ENCODE measurements around the gene MITF. TPM values are rescaled to one million over a fixed set of nuclear protein-coding genes. Genes with fewer than 3 reads are reported as not detected.

MITF gene
- total RNA-seq, 2 experiments from 2014 or later, result 0.15 TPM; not detected in 1

DNA sequence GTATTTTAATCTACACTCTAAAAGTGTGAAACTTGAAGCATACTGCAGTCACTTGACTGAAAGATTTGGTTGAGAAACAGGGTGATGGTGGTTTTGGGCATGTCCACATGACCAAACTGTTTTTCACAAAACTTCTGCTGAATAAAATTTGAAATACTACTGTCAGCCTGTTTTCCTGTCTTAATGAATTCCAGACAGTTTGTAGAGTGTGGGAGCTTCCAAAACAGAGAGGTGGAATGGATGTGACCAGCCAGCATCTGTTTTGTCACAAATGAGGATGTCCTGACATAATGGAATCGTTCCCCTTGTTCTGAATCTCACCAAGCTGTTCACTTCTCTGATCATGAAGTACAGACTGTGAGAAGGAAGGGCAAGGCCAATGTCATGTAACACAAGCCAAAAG lies 11.8 kb downstream of the MITF start:
- ChIA-PET CTCF (interaction anchor here (0.7 kb wide), 1 partner anchor 520 kb away, joined by 5 read pairs; no protein-coding TSS in a partner anchor), POLR2A (no interaction called here)

DNA sequence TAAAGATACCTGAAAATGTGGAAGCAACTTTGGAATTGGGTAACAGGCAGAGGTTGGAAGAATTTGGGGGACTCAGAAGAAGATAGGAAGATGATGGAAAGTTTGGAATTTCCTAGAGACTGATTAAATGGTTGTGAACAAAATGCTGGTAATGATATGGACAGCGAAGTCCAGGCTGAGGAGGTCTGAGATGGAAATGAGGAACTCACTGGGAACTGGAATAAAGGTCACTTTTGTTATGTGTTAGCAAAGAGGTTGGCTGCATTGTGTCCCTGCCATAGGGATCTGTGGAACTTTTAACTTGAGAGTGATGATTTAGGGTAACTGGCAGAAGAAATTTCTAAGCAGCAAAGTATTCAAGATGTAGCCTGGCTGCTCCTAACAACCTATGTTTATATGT lies 13.0 kb downstream of the MITF start:
- CTCF ChIA-PET, result no interaction called here
- POLR2A ChIA-PET, result no interaction called here

DNA sequence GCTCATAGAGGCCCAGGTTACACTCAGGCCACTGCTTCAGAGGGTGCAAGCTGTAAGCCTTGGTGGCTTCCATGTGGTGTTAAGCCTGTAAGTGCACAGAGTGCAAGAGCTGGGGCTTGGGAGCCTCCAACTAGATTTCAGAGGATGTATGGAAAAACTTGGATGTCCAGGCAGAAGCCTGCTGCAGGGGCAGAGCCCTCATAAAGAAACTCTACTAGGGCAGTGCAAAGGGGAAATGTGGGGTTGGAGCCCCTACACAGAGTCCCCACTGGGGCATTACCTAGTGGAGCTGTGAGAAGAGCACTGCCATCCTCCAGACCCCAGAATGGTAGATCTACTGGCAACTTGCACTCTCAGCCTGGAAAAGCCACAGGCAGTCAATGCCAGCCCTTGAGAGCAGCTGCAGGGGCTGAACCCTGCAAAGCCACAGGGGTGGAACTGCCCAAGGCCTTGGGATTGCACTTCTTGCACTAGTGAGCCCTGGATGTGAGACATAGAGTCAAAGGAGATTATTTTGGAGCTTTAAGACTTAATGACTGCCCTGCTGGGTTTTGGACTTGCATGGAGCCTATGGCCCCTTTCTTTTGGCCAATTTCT lies 14.0 kb downstream of the MITF start:
- ChIA-PET POLR2A (no interaction called here), CTCF (no interaction called here)

DNA sequence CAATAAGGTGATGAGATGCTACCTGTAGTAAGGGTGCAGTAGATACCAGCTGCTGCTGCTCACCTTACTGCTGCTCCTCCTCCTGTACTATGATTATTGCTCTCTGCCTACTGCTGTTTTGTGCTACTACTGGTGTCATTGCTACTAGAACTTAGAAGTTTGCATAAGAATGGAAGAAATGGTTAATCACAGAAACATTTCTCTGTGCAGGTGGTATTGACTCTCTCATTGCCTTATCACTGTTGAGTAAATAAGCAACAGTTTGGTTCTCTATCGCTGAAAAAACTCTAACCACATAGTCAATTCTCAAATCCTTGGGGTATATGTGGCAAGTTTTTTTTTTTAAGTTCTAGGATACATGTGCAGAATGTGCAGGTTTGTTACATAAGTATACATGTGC lies 16.5 kb downstream of the MITF start:
- POLR2A ChIA-PET, result no interaction called here
- CTCF ChIA-PET, result no interaction called here

DNA sequence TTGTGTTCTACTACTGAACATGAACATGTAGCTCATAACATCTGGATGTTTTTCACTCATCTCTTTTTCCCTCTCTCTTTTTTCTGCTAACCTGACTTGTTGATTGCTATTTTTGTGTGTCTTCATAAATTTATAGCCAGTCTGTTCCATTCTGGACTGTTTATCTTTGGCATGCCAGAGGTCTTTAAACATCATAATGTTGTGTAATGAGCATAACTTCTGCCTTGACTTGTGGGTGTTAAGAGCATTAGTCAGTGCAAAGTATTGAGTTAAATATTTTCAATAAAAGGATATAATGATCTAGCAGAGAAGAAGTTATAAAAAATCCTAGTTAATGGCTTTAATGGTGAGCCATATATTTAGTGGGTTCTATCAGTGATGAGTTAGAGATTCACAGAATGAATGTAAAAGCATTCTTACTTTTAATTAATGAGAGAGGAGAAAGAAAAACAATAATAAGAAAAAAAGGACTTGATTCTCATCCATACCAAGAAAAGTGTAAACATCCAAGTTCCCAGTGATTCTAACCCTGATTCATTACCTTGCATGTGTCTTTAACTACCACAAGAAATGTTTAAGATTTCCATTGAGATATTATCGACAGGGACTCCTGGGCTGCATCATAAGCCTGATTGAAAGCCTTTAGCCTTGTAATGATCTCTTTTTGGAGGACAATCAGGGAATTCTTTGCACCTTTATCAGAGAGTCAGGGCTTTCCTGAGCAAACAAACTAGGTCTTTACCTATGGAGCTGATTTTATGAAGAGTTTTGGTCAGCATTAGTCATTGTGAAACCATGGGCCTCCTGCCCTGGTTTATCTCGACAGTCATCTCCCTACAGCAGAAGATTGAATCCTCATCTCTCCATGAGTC lies 22.9 kb downstream of the MITF start:
- POLR2A ChIA-PET, result no interaction called here
- CTCF ChIA-PET, result no interaction called here

DNA sequence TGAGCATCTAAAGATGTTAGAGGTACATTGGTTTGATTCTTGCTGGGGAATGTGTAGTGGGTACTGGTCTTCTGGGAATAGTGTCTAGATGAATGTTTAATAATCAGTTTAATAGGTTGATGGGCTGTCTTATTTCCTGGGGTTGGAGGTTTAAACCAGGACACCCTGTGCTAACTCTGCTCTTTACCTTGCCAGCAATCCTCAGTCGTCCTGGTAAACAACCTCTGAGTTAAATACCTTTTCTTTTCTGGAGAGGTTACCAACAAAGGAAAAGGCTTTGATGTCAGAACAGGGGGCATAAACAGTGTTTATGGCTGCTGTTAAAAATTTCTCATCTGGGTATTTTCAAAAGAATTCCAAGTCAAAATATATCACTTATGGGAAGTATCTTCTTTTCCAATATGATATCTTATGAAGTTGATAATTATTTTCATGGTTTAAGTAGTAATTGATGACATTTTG lies 23.5 kb downstream of the MITF start:
- POLR2A ChIA-PET, result no interaction called here
- CTCF ChIA-PET, result no interaction called here

DNA sequence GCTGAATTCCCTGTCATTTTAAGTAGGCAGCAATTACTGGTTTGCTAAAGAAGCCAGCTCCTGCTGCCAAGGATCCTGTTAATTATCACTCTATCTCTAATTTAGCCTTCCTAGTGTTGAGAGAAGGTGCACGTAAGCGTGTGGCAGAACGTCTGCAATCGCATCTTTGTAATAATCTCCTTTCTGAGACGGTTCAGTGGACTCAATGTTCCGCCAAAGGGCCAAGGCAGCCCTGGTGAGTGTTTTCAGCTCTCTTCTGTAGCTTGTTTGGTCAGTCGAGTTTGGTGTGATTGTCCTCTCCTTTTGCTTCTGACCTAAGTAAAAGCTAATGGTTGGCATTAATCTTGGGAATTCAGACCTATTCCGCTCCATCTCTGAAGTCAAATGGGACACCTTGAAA lies 24.2 kb downstream of the MITF start:
- ChIA-PET POLR2A (no interaction called here), CTCF (no interaction called here)

DNA sequence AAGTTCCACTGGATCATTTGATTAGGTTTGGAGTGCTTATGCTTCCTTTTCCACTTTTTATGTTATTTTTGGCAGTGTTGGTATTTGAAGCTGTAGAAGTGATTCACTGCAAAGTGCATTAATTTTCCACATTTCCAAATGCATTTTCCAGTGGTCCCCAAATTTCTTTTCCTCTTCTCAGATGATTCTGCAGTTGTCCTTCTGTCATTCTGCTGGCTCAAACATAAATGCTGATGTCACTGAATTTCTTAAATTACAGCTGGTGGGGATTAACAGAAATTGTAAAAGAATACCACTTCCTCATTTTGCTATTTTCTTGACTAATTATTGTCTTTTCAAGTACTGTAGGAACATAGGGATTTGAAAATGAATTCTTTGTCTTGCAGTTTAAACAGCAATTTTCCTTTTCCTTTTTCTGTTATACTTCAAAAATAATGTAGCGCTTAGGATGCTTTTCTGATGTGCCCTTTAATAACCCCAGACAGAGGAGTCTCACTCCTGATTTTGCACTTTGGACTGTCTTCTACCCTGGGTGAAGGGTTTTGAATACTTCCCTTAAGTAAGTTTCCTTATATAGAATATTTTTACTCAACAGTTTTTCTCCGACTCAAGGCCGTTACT lies 25.0 kb downstream of the MITF start:
- ChIA-PET POLR2A (no interaction called here), CTCF (no interaction called here)

DNA sequence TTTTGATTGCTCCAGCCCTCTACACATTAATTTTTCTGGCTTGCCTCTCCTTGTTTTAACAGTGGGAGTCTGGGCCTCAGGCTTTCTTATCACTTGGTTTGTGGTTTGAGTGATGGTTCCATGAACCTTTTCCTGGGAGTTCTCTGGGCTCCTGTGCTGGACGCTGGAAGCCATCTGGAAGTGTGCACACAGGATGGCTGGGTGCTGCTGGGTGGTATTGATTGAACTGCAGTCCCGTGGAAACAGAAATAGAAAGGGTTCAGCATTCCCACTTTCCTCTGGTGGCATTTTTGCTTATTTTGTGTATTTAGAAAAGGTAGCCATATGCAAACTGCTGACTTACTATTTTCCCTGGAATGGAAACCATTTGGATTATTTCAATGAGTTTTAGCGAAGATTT lies 25.6 kb downstream of the MITF start:
- CTCF ChIA-PET, result no interaction called here

DNA sequence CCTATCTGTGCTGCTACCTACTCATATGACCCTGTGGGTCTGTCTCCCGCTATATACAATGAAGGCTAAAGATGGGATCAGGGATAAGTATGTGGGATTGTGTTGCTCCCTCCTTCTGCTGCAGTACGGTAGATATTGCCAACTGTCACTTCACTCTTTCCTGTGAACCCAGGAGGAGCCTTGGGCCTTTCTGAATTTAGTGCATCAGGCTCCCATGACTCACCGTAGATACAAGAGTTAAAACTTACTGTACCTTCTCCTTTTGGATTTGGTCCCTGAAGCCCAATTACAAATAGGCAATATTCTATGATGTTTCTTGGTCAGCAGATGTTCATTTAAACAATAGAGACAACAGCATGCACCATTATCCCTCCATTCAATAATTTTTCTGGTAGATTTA lies 27.4 kb downstream of the MITF start:
- ChIA-PET CTCF (no interaction called here), POLR2A (no interaction called here)

More for the DNA sequence above, 25.6 kb downstream of the MITF start:
- POLR2A ChIA-PET, result no interaction called here

DNA sequence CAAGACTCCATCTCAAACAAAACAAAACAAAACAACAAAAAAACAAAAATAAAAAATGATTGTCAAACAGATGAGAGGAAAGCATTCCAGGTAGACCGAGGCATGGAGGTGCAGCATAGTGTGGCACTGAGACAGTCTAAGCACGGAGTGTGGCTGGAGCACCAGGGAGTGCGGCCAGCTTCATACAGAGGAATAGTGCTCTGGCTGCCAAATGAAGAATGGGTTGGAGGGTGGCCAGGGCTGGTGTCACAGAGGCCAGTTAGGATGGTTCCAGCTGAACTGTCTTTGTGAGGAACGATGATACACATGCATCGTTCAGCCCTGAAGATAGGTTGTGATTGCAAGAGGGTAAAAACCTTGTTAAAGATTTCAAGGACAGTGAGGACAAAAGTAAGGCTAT lies 28.3 kb downstream of the MITF start:
- CTCF ChIA-PET, result no interaction called here

DNA sequence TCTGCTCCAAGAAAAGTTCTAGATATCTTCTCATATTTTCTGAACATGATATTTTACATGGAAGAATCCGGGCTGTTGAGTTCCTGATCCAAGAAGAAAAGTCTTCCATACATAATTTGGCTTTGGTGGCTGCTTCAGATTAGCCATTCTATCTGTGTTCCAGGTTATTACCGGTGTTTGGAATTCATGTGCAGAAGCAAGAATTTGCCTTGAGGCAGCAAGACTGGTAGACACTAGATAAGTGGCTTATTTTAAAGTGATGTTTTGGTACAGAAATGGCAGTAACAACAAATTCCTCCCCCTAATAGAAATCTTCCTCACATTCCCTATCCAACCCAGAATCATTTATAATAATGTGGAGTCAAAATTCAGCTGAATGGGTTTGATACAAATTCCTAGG lies 29.2 kb downstream of the MITF start:
- CTCF ChIA-PET, result no interaction called here
- POLR2A ChIA-PET, result no interaction called here

More for the DNA sequence above, 28.3 kb downstream of the MITF start:
- POLR2A ChIA-PET, result no interaction called here

DNA sequence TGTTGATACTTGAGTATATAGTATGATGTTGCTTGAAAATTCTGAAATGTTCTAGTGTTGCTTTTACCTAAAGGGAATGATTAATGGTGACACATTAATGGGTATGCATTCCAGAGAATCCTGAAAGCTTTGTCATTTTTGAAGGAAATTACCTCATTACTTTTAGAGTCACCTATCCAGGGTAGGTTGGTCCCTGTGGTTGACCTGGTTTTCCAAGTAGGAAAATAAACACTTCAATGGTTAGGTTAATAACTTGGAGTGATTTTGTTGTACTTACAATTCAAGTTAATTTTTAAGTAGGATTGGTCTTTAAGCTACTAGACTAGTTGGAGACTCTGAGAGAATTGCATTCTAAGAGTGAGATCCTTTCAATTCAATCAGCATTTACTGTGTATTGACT lies 31.0 kb downstream of the MITF start:
- ChIA-PET POLR2A (no interaction called here), CTCF (no interaction called here)

DNA sequence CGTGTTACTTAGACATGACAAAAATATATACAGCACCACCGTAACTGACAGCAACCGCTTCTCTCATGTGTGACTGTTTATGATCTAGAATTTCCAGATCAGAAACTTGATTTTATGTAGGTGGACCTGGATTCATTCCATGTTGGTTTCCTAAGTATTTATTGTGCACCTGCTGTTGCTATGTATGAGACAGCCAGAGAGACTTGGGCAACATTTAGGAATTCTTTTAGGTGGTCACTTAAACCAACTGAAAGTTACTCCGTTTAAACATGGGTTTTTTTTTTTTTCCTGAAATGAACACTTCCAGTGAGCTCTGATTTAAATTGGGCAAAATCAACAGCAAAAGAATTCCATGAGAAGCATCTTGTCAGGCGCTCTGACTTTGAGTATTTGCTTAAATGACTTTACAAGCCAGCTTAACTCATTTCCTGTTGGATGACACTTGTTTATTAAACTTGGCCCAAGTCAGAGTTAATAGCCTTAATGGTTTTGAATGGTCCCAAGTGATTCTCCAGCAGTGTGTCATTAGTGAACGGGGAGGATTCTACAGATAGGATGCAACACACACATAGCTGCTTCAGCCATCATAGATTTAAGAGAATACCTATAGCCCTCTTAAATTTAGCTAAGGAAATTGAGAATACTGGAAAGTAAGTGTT lies 31.8 kb downstream of the MITF start:
- CTCF ChIA-PET, result no interaction called here

DNA sequence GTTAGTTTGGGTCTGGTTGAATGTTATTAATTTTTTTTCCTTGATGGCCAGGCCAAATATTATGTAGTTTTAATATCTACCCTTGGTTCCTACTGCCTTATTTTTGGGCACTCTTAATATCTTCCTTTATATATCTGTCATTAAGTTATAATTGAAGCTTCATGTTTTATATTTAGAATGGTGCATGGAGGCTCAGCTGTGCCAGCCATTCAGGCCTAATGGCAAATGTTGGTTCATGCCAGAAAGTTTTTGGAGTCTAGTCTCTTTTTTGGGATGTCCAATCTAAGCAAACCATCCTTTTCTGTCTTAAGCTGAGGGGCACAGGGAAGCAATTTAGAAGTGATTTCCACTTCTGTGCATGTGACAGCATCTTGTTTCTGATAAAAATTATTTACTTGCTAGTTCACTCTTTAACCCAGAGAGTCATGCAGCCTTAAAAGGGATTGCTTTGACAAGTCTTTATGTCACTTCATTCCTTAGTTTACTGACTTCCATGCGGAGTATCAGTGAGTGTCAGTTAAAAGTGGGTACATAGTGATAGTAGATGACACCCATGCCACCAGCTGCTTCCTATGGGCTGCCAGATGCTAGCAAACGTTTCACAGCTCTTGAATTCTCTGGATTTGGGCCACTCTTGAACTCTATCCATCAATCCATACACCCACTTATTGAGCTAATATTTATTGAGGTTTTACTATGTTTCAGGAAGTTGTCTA lies 33.0 kb downstream of the MITF start:
- CTCF ChIA-PET, result no interaction called here
- POLR2A ChIA-PET, result no interaction called here

More for the DNA sequence above, 31.8 kb downstream of the MITF start:
- POLR2A ChIA-PET, result no interaction called here

DNA sequence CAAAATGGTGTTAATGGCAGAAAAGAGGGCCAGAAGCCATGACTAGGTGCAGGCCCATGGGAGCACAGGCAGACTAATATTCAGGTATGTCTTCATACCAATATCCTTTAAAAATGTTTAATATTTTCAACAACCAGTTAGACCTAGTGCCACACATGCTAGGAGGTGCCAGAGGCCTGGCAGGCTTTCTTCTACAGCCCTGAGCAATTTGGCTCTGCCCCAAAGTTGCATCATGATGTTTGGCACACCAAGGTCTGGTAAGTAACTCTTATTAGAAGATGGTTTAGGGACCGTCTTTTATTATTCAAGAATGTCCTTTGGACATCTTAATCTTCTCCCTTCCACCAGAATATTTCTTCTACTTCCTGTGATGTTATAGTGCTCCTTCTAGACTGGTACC lies 34.8 kb downstream of the MITF start:
- POLR2A ChIA-PET, result no interaction called here
- CTCF ChIA-PET, result no interaction called here

DNA sequence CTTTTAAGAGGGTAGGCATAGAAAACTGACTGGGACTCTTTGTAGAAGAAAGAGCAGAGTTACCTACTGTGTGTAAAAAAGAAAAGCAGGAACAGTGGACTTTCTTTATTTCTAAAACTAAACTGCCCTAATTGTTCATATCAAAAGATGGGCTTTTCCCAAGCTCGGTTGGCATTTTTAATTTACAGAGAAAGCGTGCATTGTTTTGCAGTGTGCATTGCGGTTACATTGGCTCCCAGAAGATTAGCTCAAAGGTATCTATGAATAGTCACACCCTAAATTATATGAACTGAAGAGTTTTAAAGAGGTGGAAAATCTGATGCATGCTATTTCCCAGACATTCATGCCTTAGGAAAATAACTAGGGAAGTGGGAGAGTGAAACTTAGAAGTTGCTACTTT lies 36.5 kb downstream of the MITF start:
- POLR2A ChIA-PET, result no interaction called here

DNA sequence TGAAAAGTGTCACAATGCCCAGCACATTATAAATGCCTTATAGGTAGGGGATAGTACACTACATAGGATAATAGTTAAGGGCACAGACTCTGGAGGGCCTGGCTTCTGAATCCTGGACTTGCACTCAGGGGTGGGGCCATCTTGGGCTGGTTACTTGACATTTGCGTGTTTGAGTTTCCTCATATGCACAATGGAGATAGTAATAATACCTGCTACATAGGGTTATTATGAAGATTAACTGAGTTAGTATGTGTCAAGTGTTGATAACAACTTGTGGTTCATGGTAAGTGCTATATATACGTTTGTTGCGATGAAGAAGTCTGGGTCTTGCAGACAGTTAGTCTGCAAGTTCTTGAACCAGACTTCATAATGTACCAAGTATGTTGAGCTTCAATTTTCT lies 37.0 kb downstream of the MITF start:
- ChIA-PET POLR2A (no interaction called here), CTCF (no interaction called here)

More for the DNA sequence above, 36.5 kb downstream of the MITF start:
- CTCF ChIA-PET, result no interaction called here

DNA sequence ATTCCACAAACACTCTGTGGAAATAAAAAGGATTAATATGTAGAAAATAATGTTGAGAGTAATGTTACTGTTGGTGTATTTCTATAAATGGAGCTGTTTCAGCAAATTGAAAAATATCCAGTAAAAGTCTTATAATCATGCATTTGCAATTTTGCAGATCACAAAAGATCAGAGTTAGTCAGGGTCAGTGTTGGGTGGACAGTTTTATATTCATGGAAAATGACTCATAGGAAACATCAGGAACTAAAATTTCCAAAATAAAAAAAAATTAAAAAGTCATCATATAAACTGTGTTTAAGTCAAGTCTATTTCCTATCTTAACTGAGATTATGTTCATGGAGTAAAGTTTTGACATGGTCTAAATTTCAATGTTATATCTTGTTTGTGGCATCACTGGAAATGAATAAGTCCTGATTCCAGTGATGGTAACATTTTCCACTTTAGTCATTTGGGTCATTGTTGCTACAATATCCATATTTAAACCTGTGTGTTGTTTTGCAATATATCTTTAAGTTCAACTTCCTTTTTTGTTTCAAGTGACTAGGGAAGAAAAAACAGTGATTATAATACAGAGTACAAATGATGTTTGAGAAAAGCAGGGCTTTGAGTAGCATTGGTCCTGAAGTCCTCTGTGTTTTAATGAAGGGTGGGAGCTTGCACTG lies 37.8 kb downstream of the MITF start:
- ChIA-PET CTCF (no interaction called here), POLR2A (no interaction called here)

DNA sequence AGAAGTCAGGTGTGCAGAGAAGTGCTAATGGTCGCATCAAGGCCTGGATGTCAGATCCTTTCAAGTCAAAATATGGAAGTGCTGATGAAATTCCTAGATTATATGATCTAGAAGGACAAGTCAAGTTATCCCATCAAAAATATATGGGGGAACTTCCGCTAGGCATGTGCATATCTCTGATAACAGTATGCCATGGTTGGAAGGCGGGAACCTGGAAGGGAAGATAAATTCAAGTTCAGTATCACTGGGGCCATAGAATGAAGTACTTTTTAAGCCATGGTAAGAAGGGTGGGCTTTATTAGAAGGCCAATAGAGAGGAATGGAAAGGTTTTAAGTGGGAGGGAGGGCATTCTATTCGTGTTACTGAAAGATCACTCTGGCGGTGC lies 38.3 kb downstream of the MITF start:
- POLR2A ChIA-PET, result no interaction called here
- CTCF ChIA-PET, result no interaction called here
